ENCODE measurements around the gene AIFM2.
"Not testable (repeated sequence)": the region's sequence is repeated elsewhere in the genome, so short reads cannot be mapped to it uniquely, and the experiment has no call there.

The AIFM2 gene

GRCh38 chr10:70166394-70166793 lies 33.8 kb upstream of the AIFM2 start:
- H3K36me3 ChIP-seq: peaks cover 36% of the 10 kb centered on the region
- H3K4me1 ChIP-seq: peaks cover 83% of the 10 kb centered on the region
- H4K20me1 ChIP-seq: peaks cover 85% of the 10 kb centered on the region
- no peaks in the 10 kb centered on the region for H3K9me3 ChIP-seq
- peak overlapping the region; percentile 45; the same call in 1 of the 2 replicates for H3K4me2 ChIP-seq
- H3K27me3 ChIP-seq: no peaks in the 10 kb centered on the region
- no peak overlapping the region for H3K4me3 ChIP-seq
- TF ChIP-seq Cebpa-rat (IDR thresholded peaks at IDR 0.05): no peak
- no peak overlapping the region for H3K27ac ChIP-seq
- H3K9ac ChIP-seq: no peak overlapping the region

- no peak for TF ChIP-seq Cebpa-rat (IDR thresholded peaks at IDR 0.05)
- H3K4me2 ChIP-seq: peak overlapping the region; percentile 83
- 0 out of 2 replicates have a peak overlapping the region, but pooled peaks have one; percentile 31 for H3K27ac ChIP-seq
- H3K36me3 ChIP-seq: peaks cover 55% of the 10 kb centered on the region
- H4K20me1 ChIP-seq: peaks cover 98% of the 10 kb centered on the region
- H3K4me3 ChIP-seq: no peak overlapping the region; the same call in 1 of the 2 replicates
- H3K9me3 ChIP-seq: no peaks in the 10 kb centered on the region
- peaks cover 73% of the 10 kb centered on the region for H3K4me1 ChIP-seq
- no peaks in the 10 kb centered on the region for H3K27me3 ChIP-seq
- H3K9ac ChIP-seq: peak overlapping the region; percentile 43; the same call in 1 of the 2 replicates
Measured at GRCh38 chr10:70164163-70164562, 31.5 kb upstream of the AIFM2 start.

- Histone ChIP-seq H3K4me2 (peak overlapping the region; percentile 83), H3K9me3 (no peaks in the 10 kb centered on the region), H3K4me3 (no peak overlapping the region), H3K4me1 (peaks cover 66% of the 10 kb centered on the region), H3K27ac (no peak overlapping the region), H3K36me3 (peaks cover 60% of the 10 kb centered on the region), H3K27me3 (no peaks in the 10 kb centered on the region), H3K9ac (no peak overlapping the region), H4K20me1 (peaks cover 92% of the 10 kb centered on the region)
- TF ChIP-seq Cebpa-rat (IDR thresholded peaks at IDR 0.05): no peak
Measured at GRCh38 chr10:70163448-70163847, 30.8 kb upstream of the AIFM2 start.

GRCh38 chr10:70162892-70163201 lies 30.2 kb upstream of the AIFM2 start:
- Histone ChIP-seq H3K9ac (peak overlapping the region; percentile 47; the same call in 1 of the 2 replicates), H3K4me2 (peak overlapping the region; percentile 83), H3K27ac (no peak overlapping the region), H4K20me1 (peaks cover 92% of the 10 kb centered on the region), H3K4me3 (no peak overlapping the region), H3K36me3 (peaks cover 60% of the 10 kb centered on the region), H3K9me3 (no peaks in the 10 kb centered on the region), H3K27me3 (no peaks in the 10 kb centered on the region), H3K4me1 (peaks cover 60% of the 10 kb centered on the region)
- no peak for TF ChIP-seq Cebpa-rat (IDR thresholded peaks at IDR 0.05)

GRCh38 chr10:70162151-70162891 lies 29.7 kb upstream of the AIFM2 start:
- Histone ChIP-seq H3K4me2 (peak overlapping the region; percentile 83), H3K9ac (peak overlapping the region; percentile 47; the same call in 1 of the 2 replicates), H3K9me3 (no peaks in the 10 kb centered on the region), H3K27ac (no peak overlapping the region), H3K4me3 (no peak overlapping the region), H4K20me1 (peaks cover 92% of the 10 kb centered on the region), H3K36me3 (peaks cover 63% of the 10 kb centered on the region), H3K27me3 (no peaks in the 10 kb centered on the region), H3K4me1 (peaks cover 54% of the 10 kb centered on the region)
- no peak for TF ChIP-seq Cebpa-rat (IDR thresholded peaks at IDR 0.05)

GRCh38 chr10:70160798-70161197 lies 28.2 kb upstream of the AIFM2 start:
- H4K20me1 ChIP-seq: peaks cover 84% of the 10 kb centered on the region
- H3K27me3 ChIP-seq: no peaks in the 10 kb centered on the region
- H3K9ac ChIP-seq: no peak overlapping the region
- no peak overlapping the region for H3K27ac ChIP-seq
- H3K36me3 ChIP-seq: peaks cover 65% of the 10 kb centered on the region
- TF ChIP-seq Cebpa-rat (IDR thresholded peaks at IDR 0.05): no peak
- no peak overlapping the region for H3K4me3 ChIP-seq
- no peak overlapping the region for H3K4me2 ChIP-seq
- H3K9me3 ChIP-seq: no peaks in the 10 kb centered on the region
- peaks cover 39% of the 10 kb centered on the region for H3K4me1 ChIP-seq

GRCh38 chr10:70159366-70159765 lies 26.7 kb upstream of the AIFM2 start:
- Histone ChIP-seq H3K36me3 (peaks cover 72% of the 10 kb centered on the region), H3K4me1 (peaks cover 25% of the 10 kb centered on the region), H4K20me1 (peaks cover 84% of the 10 kb centered on the region)
- H3K9ac ChIP-seq, H3K4me3 ChIP-seq, H3K4me2 ChIP-seq, H3K9me3 ChIP-seq, H3K27me3 ChIP-seq, H3K27ac ChIP-seq: not testable (repeated sequence)

GRCh38 chr10:70158113-70158512 lies 25.5 kb upstream of the AIFM2 start:
- H3K4me2 ChIP-seq: no peak overlapping the region
- no peak for TF ChIP-seq Cebpa-rat (IDR thresholded peaks at IDR 0.05)
- no peak overlapping the region for H3K9ac ChIP-seq
- H3K4me3 ChIP-seq: no peak overlapping the region
- H3K27ac ChIP-seq: no peak overlapping the region
- H4K20me1 ChIP-seq: peaks cover 75% of the 10 kb centered on the region
- H3K27me3 ChIP-seq: no peaks in the 10 kb centered on the region
- H3K9me3 ChIP-seq: no peaks in the 10 kb centered on the region
- peaks cover 12% of the 10 kb centered on the region for H3K4me1 ChIP-seq
- peaks cover 85% of the 10 kb centered on the region for H3K36me3 ChIP-seq

- H3K27me3 ChIP-seq: no peaks in the 10 kb centered on the region
- no peak overlapping the region for H3K9ac ChIP-seq
- TF ChIP-seq Cebpa-rat (IDR thresholded peaks at IDR 0.05): no peak
- H3K4me1 ChIP-seq: no peaks in the 10 kb centered on the region
- no peak overlapping the region for H3K4me2 ChIP-seq
- no peaks in the 10 kb centered on the region for H3K9me3 ChIP-seq
- H3K27ac ChIP-seq: no peak overlapping the region
- peaks cover 58% of the 10 kb centered on the region for H4K20me1 ChIP-seq
- peaks cover 96% of the 10 kb centered on the region for H3K36me3 ChIP-seq
- H3K4me3 ChIP-seq: no peak overlapping the region
Measured at GRCh38 chr10:70155255-70155838, 22.7 kb upstream of the AIFM2 start.

- Histone ChIP-seq H3K4me1 (peaks cover 32% of the 10 kb centered on the region), H3K36me3 (peaks cover 57% of the 10 kb centered on the region), H3K27me3 (no peaks in the 10 kb centered on the region), H3K9ac (no peak overlapping the region), H4K20me1 (peaks cover 22% of the 10 kb centered on the region), H3K9me3 (no peaks in the 10 kb centered on the region), H3K27ac (no peak overlapping the region), H3K4me2 (no peak overlapping the region), H3K4me3 (no peak overlapping the region)
- no peak for TF ChIP-seq Cebpa-rat (IDR thresholded peaks at IDR 0.05)
Measured at GRCh38 chr10:70148516-70148915, 15.9 kb upstream of the AIFM2 start.
